COLO829 (cell line): ENCODE data around the gene TCAP.
"Not testable (repeated sequence)": the region's sequence is repeated elsewhere in the genome, so short reads cannot be mapped to it uniquely, and the experiment has no call there.

Source experiments
- DNase-seq: peaks from one replicate; pipeline ENCODE4 v3.0.0; 2012; ENCODE audit warnings: low spot score

The TCAP gene

GRCh38 chr17:39705786-39706348, 40.7 kb downstream of the TCAP start:
- no peak for DNase-seq

- DNase-seq, result no peak
These were observed 41.2 kb downstream of the TCAP start for GRCh38 chr17:39706383-39706782.

GRCh38 chr17:39706921-39707337, 41.8 kb downstream of the TCAP start:
- DNase-seq, result no peak

GRCh38 chr17:39709319-39709997, 44.3 kb downstream of the TCAP start:
- DNase-seq, result no peak

- no peak for DNase-seq
These were observed 45.1 kb downstream of the TCAP start for GRCh38 chr17:39709998-39710964.

- DNase-seq, result not testable (repeated sequence)
These were observed 45.9 kb downstream of the TCAP start for GRCh38 chr17:39711071-39711470.

- DNase-seq, result no peak
These were observed 46.7 kb downstream of the TCAP start for GRCh38 chr17:39711851-39712250.

GRCh38 chr17:39714234-39714633, 49.1 kb downstream of the TCAP start:
- DNase-seq, result no peak

GRCh38 chr17:39715375-39716072, 50.4 kb downstream of the TCAP start:
- DNase-seq, result no peak
